Upper lobe of left lung (tissue), 4 donors: ENCODE measurements around the gene PREPL.

Experiments
- CTCF ChIP-seq, 6 experiments: fragments of 450-650 bp in 4 of 6; fragments of 200-600 bp in 2 of 6; sonication (generic) in 2 of 6; IDR thresholded peaks; one replicate each; pipeline ENCODE4 v1.5.1; 2016 to 2019; ENCODE audit warnings: antibody characterized with exemption in 6 of 6
- EP300 ChIP-seq, 4 donors: sonication (generic); formaldehyde crosslinking; IDR thresholded peaks; one replicate each; pipeline ENCODE4 v1.5.1; 2017; ENCODE audit warnings: antibody characterized with exemption in 4 of 4, control low read depth in 2 of 4
- POLR2AphosphoS5 ChIP-seq, 2 donors: sonication (generic); formaldehyde crosslinking; IDR thresholded peaks; one replicate each; pipeline ENCODE4 v1.5.1; 2017; ENCODE audit warnings: antibody characterized with exemption in 2 of 2

- TF ChIP-seq CTCF (IDR thresholded peaks at IDR 0.05), result no peak
- no peak for TF ChIP-seq POLR2AphosphoS5 (IDR thresholded peaks at IDR 0.05)
- TF ChIP-seq EP300 (IDR thresholded peaks at IDR 0.05), result no peak
These were observed 3.3 kb upstream of the PREPL start for GRCh38 chr2:44364604-44365003.
